HUES6 (cell line): Measurements from ENCODE around the gene TMCC3.

Source experiments
- H3K27ac ChIP-seq: 2 replicates; pipeline ENCODE4 v1.7.0; 2013; ENCODE audit warnings: low read depth, mild to moderate bottlenecking, low read length, inconsistent platforms
- H3K27me3 ChIP-seq: 2 replicates; pipeline ENCODE4 v1.6.1; 2013; ENCODE audit warnings: low read length; ENCODE audit not compliant: control insufficient read depth, insufficient read depth
- H3K36me3 ChIP-seq: 2 replicates; pipeline ENCODE4 v1.6.1; 2013; ENCODE audit warnings: low read length; ENCODE audit not compliant: control insufficient read depth, insufficient read depth
- H3K4me1 ChIP-seq: 2 replicates; pipeline ENCODE4 v1.6.1; 2013; ENCODE audit warnings: low read length; ENCODE audit not compliant: control insufficient read depth, insufficient read depth
- H3K4me3 ChIP-seq: 2 replicates; pipeline ENCODE4 v1.5.1; 2013; ENCODE audit warnings: low read depth, low read length
- H3K9ac ChIP-seq: one replicate; pipeline ENCODE4 v1.6.1; 2013; ENCODE audit warnings: mild to moderate bottlenecking, low read length
- H3K9me3 ChIP-seq: 2 replicates; pipeline ENCODE4 v1.6.1; 2013; ENCODE audit warnings: low read depth, low read length; ENCODE audit not compliant: control insufficient read depth, insufficient read depth

Gene TMCC3

GRCh38 chr12:94649349-94650142 lies 811 bp downstream of the TMCC3 start:
- peaks cover 4% of the 10 kb centered on the region; the same call in 1 of the 2 replicates for H3K4me1 ChIP-seq
- H3K27ac ChIP-seq = no peak overlapping the region
- H3K4me3 ChIP-seq = peak overlapping the region; percentile 72

GRCh38 chr12:94648578-94648977 lies 1.8 kb downstream of the TMCC3 start:
- H3K4me3 ChIP-seq = no peak overlapping the region
- H3K27me3 ChIP-seq = peaks cover 35% of the 10 kb centered on the region
- peaks cover 4% of the 10 kb centered on the region; the same call in 1 of the 2 replicates for H3K4me1 ChIP-seq
- H3K27ac ChIP-seq = no peak overlapping the region
- H3K36me3 ChIP-seq = no peaks in the 10 kb centered on the region
- no peak overlapping the region for H3K9ac ChIP-seq
- H3K9me3 ChIP-seq = no peaks in the 10 kb centered on the region

More at GRCh38 chr12:94649349-94650142, 811 bp downstream of the TMCC3 start:
- H3K27me3 ChIP-seq = peaks cover 35% of the 10 kb centered on the region
- peak overlapping the region; percentile 66 for H3K9ac ChIP-seq
- no peaks in the 10 kb centered on the region for H3K9me3 ChIP-seq
- no peaks in the 10 kb centered on the region for H3K36me3 ChIP-seq

DNA sequence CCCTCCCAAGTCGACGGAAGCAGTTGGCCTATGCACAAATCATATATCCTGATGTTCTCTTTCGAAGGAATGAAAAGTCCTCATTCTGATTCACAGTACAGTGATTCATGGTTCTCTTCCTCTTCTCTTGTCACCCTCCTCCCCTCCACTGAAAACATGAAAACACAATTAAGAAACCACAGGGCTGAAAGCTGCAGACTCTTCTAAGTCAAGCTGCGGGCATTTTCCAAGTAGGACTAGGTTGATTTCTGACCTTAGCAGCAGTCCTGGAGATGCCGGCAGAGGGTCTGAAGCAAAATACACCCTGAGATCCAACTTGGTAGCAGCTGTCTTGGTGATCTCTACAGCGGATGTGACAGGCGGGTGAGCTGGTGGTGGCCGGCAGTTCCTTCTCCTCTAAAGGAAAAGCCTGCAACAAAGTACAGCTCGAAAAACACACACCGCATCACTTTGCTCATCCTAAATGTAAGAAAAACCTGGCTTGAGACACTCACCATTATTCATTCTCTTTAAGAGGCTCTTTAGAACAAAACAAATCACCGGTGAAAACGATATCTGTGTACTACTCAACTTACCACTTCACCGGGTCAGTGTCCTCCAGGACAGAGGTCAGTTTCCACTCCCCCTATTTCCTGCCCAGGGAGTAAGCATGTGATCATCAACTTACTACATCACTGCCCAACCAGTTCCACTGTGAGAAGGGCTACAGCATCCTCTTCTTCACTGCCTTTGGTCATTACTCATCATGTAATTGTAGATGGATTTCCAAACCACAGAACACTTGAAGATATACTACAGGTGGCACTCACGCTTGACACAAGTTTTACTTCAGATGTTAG lies 6.0 kb downstream of the TMCC3 start:
- H3K27ac ChIP-seq = no peak overlapping the region
- H3K4me3 ChIP-seq = no peak overlapping the region
- no peaks in the 10 kb centered on the region for H3K9me3 ChIP-seq
- H3K36me3 ChIP-seq = no peaks in the 10 kb centered on the region
- H3K9ac ChIP-seq = no peak overlapping the region
- H3K4me1 ChIP-seq = peaks cover 4% of the 10 kb centered on the region; the same call in 1 of the 2 replicates
- H3K27me3 ChIP-seq = peaks cover 23% of the 10 kb centered on the region

DNA sequence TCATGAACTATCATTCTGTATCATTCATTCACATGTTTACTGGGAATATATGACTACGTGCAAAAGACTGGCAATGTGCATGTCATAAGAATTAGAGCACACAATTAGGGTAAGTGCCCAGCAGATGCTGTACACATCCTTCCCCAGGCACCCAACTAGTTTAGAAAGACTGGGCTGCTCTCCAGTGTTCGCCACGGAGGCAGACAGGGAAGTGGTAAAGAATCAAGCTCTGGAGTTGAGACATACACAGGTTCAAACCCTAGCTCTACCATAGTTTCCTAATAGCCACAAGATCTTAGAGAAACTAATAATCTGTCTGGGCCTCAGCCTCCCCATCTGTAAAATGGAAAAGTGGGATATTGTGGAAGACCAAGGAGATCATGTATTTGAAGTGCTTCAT lies 6.8 kb downstream of the TMCC3 start:
- no peak overlapping the region for H3K4me3 ChIP-seq
- H3K4me1 ChIP-seq = no peaks in the 10 kb centered on the region
- H3K27ac ChIP-seq = no peak overlapping the region
- peaks cover 15% of the 10 kb centered on the region for H3K27me3 ChIP-seq
- H3K9ac ChIP-seq = no peak overlapping the region
- H3K9me3 ChIP-seq = no peaks in the 10 kb centered on the region
- no peaks in the 10 kb centered on the region for H3K36me3 ChIP-seq

DNA sequence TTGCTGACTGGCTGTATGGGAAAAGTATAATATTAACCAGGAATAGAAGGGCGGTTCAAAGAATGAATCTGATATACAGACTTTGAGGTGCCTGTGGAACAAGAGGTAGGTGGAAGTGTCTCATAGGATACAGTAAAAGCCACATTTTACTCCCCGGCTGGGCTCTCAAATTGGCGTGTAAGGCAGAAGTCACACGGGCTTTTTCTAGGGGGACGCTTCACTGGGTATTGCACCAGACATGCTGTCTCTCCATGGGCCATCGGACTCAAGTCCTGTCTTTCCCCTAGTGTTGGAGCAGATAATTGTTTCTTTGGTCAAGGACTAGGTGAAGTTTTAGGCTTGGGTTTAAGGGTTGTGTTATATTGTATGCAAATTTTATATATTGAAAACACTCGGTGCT lies 9.1 kb downstream of the TMCC3 start:
- Histone ChIP-seq H3K9ac (no peak overlapping the region), H3K4me1 (no peaks in the 10 kb centered on the region), H3K9me3 (no peaks in the 10 kb centered on the region), H3K4me3 (no peak overlapping the region), H3K27me3 (no peaks in the 10 kb centered on the region), H3K36me3 (no peaks in the 10 kb centered on the region), H3K27ac (no peak overlapping the region)

GRCh38 chr12:94640134-94640928 lies 10.0 kb downstream of the TMCC3 start:
- Histone ChIP-seq H3K9me3 (no peaks in the 10 kb centered on the region), H3K36me3 (no peaks in the 10 kb centered on the region), H3K27ac (no peak overlapping the region), H3K27me3 (no peaks in the 10 kb centered on the region), H3K4me3 (no peak overlapping the region), H3K4me1 (no peaks in the 10 kb centered on the region), H3K9ac (no peak overlapping the region)

DNA sequence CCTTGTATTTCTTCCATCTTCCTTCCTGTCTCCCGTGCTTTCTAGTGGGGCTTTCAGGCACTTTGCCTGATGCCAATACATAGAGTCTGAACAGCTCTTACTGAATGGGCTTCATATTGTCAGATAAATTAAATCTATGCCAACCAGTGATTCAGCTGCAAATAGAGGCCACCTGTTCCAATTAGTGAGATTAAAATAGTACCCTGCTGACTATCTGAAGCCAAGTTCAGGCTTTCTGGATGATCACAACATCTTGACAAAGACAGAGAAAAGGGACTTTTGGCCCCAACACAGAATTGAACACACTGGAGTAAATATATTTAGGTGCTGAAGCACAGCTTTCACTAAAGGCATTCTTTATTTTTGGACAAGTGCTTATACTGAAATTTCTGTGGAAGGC lies 11.8 kb downstream of the TMCC3 start:
- Histone ChIP-seq H3K4me1 (no peaks in the 10 kb centered on the region), H3K4me3 (no peak overlapping the region), H3K9ac (no peak overlapping the region), H3K27me3 (no peaks in the 10 kb centered on the region), H3K36me3 (no peaks in the 10 kb centered on the region), H3K9me3 (no peaks in the 10 kb centered on the region), H3K27ac (no peak overlapping the region)

DNA sequence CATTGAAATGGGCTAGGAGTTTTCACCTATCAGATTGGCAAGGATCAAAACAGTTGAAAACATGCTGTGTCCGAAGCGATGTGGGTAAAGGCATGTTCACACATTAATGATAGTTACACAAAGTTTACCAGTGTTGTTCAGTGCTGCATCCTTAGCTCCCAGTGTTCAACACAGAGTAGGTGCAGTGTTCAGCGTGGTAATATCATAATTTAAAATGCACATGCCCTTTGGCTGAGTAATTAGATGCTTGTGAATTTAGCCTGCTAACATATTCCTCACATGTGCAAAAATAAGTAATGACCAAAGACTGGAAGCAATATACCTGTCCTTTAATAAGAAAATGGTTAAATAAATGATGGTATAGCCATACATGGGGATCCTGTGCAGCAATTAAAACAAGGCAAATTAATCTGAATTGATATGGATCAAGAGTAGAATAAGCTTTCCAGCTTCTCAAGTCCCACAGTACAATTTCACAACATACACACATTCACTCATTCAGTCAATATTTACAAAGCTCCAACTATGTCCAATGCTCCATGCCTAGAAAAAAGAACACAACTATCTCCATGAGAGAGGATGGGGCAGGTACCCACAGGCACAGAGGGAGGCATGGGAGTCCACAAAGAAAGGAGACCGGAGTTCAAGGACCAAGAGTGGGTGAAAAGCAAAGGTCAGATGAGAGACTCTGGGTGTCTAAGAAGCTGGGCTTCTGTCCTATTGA lies 12.8 kb downstream of the TMCC3 start:
- no peaks in the 10 kb centered on the region for H3K9me3 ChIP-seq
- H3K27me3 ChIP-seq = no peaks in the 10 kb centered on the region
- H3K27ac ChIP-seq = no peak overlapping the region
- no peak overlapping the region for H3K9ac ChIP-seq
- no peak overlapping the region for H3K4me3 ChIP-seq
- H3K4me1 ChIP-seq = no peaks in the 10 kb centered on the region
- no peaks in the 10 kb centered on the region for H3K36me3 ChIP-seq

GRCh38 chr12:94636462-94637085 lies 13.8 kb downstream of the TMCC3 start:
- no peak overlapping the region for H3K27ac ChIP-seq
- no peaks in the 10 kb centered on the region for H3K4me1 ChIP-seq
- H3K27me3 ChIP-seq = no peaks in the 10 kb centered on the region
- H3K9me3 ChIP-seq = no peaks in the 10 kb centered on the region
- H3K36me3 ChIP-seq = no peaks in the 10 kb centered on the region
- H3K9ac ChIP-seq = no peak overlapping the region
- H3K4me3 ChIP-seq = no peak overlapping the region

DNA sequence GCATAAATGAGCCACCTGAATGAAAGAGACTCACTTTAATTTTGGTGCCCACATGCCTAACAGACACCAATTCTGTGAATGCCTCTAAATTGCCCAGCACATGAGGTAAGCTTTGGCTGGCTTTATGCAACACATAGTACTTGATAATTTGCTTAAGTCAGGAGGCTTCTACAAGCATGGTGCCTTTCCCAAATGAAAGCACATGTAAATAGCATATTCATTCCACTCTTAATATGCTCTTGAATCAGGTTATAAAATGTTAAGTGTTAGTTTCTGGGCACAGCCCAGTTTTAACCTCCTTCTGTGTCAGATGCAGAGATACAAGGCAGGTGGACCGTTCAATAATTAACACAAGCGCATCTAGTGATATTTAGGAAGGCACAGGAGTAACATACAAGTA lies 15.6 kb downstream of the TMCC3 start:
- Histone ChIP-seq H3K27ac (no peak overlapping the region), H3K36me3 (no peaks in the 10 kb centered on the region), H3K27me3 (no peaks in the 10 kb centered on the region), H3K4me1 (no peaks in the 10 kb centered on the region), H3K9ac (no peak overlapping the region), H3K4me3 (no peak overlapping the region), H3K9me3 (no peaks in the 10 kb centered on the region)
